ENCODE data around the gene GLRA1. TPM values are rescaled to one million over a fixed set of nuclear protein-coding genes. Genes with fewer than 3 reads are reported as not detected.

Gene GLRA1
- total RNA-seq, 2 donors from 2014 or later = not detected

DNA sequence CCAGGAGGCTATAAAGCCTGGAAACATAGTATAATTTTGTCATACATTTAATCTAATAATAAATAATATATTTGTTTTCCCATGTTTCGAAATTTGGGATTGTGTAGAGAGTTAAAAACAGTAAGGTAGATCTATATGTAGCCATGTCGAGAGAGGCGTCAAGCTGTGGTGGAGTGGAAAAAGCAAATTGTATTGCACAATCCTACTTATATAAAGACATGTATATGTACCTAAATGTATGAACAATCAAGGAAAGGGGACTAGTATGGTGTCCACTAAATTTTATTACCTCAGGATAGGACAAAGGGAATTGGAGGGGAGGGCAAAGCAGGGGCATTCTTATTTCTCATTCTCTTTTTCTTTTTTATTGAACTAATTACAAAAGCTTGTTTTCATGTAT lies 52.0 kb downstream of the GLRA1 start:
- no peaks in the 10 kb centered on the region for H3K9me3 ChIP-seq
- H3K27ac ChIP-seq = no peak overlapping the region
- H3K4me1 ChIP-seq (replicated peaks) = no peaks in the 10 kb centered on the region
- H3K27me3 ChIP-seq (replicated peaks; ENCODE audit: insufficient read depth) = no peaks in the 10 kb centered on the region
- 92% methylated on average over 3 of the region's 3 CpGs for WGBS
- no peak for DNase-seq (ENCODE audit: low spot score)
- intact Hi-C loops (cut with DNase I) = no loop called here
- no peak for TF ChIP-seq POLR2A (IDR thresholded peaks at IDR 0.05)
- no peak for TF ChIP-seq POLR2AphosphoS5 (IDR thresholded peaks at IDR 0.05)
- TF ChIP-seq, protein P1, sequence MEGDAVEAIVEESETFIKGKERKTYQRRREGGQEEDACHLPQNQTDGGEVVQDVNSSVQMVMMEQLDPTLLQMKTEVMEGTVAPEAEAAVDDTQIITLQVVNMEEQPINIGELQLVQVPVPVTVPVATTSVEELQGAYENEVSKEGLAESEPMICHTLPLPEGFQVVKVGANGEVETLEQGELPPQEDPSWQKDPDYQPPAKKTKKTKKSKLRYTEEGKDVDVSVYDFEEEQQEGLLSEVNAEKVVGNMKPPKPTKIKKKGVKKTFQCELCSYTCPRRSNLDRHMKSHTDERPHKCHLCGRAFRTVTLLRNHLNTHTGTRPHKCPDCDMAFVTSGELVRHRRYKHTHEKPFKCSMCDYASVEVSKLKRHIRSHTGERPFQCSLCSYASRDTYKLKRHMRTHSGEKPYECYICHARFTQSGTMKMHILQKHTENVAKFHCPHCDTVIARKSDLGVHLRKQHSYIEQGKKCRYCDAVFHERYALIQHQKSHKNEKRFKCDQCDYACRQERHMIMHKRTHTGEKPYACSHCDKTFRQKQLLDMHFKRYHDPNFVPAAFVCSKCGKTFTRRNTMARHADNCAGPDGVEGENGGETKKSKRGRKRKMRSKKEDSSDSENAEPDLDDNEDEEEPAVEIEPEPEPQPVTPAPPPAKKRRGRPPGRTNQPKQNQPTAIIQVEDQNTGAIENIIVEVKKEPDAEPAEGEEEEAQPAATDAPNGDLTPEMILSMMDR (IDR thresholded peaks at IDR 0.05) = no peak
- no peaks in the 10 kb centered on the region for H3K36me3 ChIP-seq
- no peak overlapping the region for H3K4me3 ChIP-seq

DNA sequence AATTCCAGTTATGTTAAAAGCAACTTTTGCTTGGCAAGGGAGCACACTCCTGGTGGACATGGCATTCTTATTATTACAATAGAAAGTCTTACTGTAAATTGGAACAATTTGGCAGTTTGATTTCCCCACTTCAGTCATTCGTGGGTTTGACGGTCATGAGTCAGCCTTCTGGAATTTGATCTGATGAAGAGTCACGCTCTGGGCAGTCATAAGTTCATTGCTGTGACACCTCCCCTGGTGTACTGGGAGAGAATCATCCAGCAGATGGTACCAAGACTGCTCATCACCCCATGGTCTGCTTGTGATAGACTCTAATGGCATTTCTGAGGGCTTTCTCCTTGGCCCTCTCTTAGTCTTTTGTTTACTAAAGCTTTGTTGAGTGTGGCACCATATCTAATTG lies 53.8 kb downstream of the GLRA1 start:
- TF ChIP-seq POLR2A (IDR thresholded peaks at IDR 0.05) (no peak), POLR2AphosphoS5 (IDR thresholded peaks at IDR 0.05) (no peak)
- TF ChIP-seq, protein P1 (IDR thresholded peaks at IDR 0.05) = no peak
- no peaks in the 10 kb centered on the region for H3K36me3 ChIP-seq
- no peak overlapping the region for H3K27ac ChIP-seq
- DNase-seq (ENCODE audit: low spot score) = no peak
- WGBS = 77% methylated on average over 3 of the region's 3 CpGs
- H3K9me3 ChIP-seq = no peaks in the 10 kb centered on the region
- no peaks in the 10 kb centered on the region for H3K27me3 ChIP-seq (replicated peaks; ENCODE audit: insufficient read depth)
- H3K4me3 ChIP-seq = no peak overlapping the region
- intact Hi-C loops (cut with DNase I) = no loop called here
- H3K4me1 ChIP-seq (replicated peaks) = no peaks in the 10 kb centered on the region

DNA sequence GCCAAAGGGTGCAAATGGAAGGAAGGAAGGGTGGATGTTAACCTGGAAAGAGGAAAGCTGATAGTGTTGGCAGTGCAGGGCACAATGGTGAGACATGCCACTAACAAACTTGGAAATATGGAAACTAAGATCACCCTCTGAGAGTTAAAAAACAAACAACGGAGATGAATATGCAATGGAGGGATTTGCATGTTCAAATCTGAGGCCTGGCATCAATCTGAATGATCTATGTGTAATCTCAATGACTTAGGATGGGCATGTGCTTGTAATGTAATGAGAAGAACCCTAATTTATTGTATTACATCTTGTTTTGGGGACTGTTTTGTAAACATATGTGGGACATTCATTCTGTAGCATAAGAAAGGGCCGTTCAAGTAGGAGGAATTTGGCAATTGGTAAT lies 54.4 kb downstream of the GLRA1 start:
- no peaks in the 10 kb centered on the region for H3K36me3 ChIP-seq
- no peaks in the 10 kb centered on the region for H3K9me3 ChIP-seq
- H3K4me3 ChIP-seq = no peak overlapping the region
- intact Hi-C loops (cut with DNase I) = no loop called here
- no peaks in the 10 kb centered on the region for H3K27me3 ChIP-seq (replicated peaks; ENCODE audit: insufficient read depth)
- no peaks in the 10 kb centered on the region for H3K4me1 ChIP-seq (replicated peaks)
- WGBS = 90% methylated on average over 2 of the region's 2 CpGs
- TF ChIP-seq, protein P1 (IDR thresholded peaks at IDR 0.05) = no peak
- TF ChIP-seq POLR2A (IDR thresholded peaks at IDR 0.05) (no peak), POLR2AphosphoS5 (IDR thresholded peaks at IDR 0.05) (no peak)
- no peak overlapping the region for H3K27ac ChIP-seq
- DNase-seq (ENCODE audit: low spot score) = no peak

DNA sequence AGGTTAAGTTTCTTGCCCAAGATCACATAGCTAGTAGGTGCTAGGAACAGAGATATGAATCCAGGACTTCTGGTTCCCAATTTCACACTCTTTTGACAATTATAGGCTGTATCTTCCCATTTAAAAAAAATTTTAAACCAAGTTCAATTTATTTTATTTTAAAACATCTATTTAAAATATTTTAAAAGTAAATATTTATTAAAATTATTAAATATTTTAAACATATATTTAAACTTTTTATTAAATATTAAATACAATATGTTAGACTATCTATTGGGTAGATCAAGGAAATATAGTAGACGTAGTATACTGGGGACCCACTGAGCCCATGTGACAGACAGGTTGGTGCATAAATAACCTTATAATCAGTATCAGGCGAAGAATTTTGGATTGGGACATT lies 54.8 kb downstream of the GLRA1 start:
- no peak for DNase-seq (ENCODE audit: low spot score)
- intact Hi-C loops (cut with DNase I) = no loop called here
- no peaks in the 10 kb centered on the region for H3K36me3 ChIP-seq
- H3K27me3 ChIP-seq (replicated peaks; ENCODE audit: insufficient read depth) = no peaks in the 10 kb centered on the region
- H3K4me3 ChIP-seq = no peak overlapping the region
- no peaks in the 10 kb centered on the region for H3K9me3 ChIP-seq
- no peak overlapping the region for H3K27ac ChIP-seq
- 88% methylated on average over 2 of the region's 2 CpGs for WGBS
- TF ChIP-seq POLR2AphosphoS5 (IDR thresholded peaks at IDR 0.05) = no peak
- TF ChIP-seq POLR2A (IDR thresholded peaks at IDR 0.05) = no peak
- TF ChIP-seq, protein P1 (IDR thresholded peaks at IDR 0.05) = no peak
- H3K4me1 ChIP-seq (replicated peaks) = no peaks in the 10 kb centered on the region

DNA sequence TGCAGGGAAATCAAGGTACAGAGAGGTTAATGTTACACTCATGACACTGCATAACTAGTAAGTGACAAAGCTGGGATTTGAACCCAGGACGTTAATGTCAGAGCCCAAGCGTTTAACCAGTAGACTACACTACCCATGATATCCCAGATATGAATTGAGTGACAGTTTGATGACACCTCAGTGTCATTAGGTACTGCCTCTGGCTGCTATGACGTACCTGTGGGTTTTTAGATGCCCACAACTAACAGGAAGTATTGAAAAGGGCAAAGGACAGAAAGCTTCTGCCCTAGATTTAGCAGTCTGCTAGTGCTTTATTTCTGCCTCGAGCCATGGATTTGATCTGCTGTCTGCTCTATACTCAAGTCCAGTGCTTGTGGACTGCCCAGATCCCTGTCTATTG lies 56.2 kb downstream of the GLRA1 start:
- H3K27me3 ChIP-seq (replicated peaks; ENCODE audit: insufficient read depth) = no peaks in the 10 kb centered on the region
- no peak overlapping the region for H3K27ac ChIP-seq
- no peaks in the 10 kb centered on the region for H3K4me1 ChIP-seq (replicated peaks)
- H3K4me3 ChIP-seq = no peak overlapping the region
- TF ChIP-seq, protein P1 (IDR thresholded peaks at IDR 0.05) = no peak
- no peak for TF ChIP-seq POLR2AphosphoS5 (IDR thresholded peaks at IDR 0.05)
- no peak for TF ChIP-seq POLR2A (IDR thresholded peaks at IDR 0.05)
- WGBS = 73% methylated on average over 4 of the region's 4 CpGs
- no peaks in the 10 kb centered on the region for H3K9me3 ChIP-seq
- H3K36me3 ChIP-seq = no peaks in the 10 kb centered on the region
- intact Hi-C loops (cut with DNase I) = no loop called here
- no peak for DNase-seq (ENCODE audit: low spot score)

All from prostate gland (tissue), 2 donors.